Measurements from ENCODE around the gene BICC1.

GRCh38 chr10:58667658-58668310, 155.1 kb downstream of the BICC1 start:
- TF ChIP-seq POLR2AphosphoS5 (IDR thresholded peaks at IDR 0.05; ENCODE audit: low read depth, low read length) (no peak), TAF1 (IDR thresholded peaks at IDR 0.05; ENCODE audit: borderline replicate concordance, insufficient read depth, low read length) (no peak), SIN3A (IDR thresholded peaks at IDR 0.05; ENCODE audit: borderline replicate concordance, insufficient read depth, low read length) (no peak), REST (IDR thresholded peaks at IDR 0.05; ENCODE audit: insufficient read depth in 1 of 2, low read depth in 2 of 2, low read length in 2 of 2) (no peak), FOXP2 (optimal IDR thresholded peaks at IDR 0.05; ENCODE audit: borderline replicate concordance, extremely low read depth, extremely low read length, insufficient read depth) (no peak)
